ENCODE results near the gene PAPSS1.
"Not testable (repeated sequence)": the region's sequence is repeated elsewhere in the genome, so short reads cannot be mapped to it uniquely, and the experiment has no call there.

PAPSS1 gene

GRCh38 chr4:107719922-107720722 is at the start of gene PAPSS1:
TSS of gene PAPSS1 (minus strand) at chr4:107720234. CDS start at chr4:107720179, 55 bp downstream.
- DNase-seq: peak; percentile 69 to 81

DNA sequence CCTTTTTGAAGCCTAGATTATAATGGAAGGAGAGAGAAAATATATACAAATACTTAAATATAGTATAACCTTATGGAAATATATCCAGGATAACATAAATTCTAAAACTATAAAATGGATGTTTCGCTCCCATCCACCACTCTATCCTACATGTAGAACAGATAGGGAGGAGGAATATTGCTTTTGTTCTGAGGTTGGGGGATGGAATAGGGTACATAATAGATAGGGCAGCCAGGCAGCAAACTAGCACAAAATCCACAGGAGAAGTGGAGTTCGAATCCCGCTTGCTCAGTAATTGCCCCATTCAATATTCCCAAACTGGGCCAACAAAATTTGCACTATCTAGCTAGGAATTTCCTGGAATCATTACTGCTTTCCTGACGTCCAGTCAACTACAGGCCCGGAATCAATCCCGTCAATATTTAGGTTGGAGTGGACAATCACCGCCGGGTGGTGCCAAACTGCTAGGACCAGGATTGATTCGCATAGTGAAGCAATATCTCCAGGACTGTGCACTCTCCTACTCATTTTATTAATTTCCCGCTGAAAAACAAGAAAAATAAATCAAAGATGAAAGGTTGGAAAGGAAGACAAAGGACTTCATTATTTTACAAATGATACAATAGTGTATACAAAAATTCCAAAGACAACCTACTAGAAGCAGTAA is 40.4 kb upstream of the PAPSS1 start:
- no peak for DNase-seq

GRCh38 chr4:107757864-107758476 is 37.9 kb upstream of the PAPSS1 start:
- no peak for DNase-seq

- no peak for DNase-seq
Observed at GRCh38 chr4:107757283-107757682, 37.2 kb upstream of the PAPSS1 start.

DNA sequence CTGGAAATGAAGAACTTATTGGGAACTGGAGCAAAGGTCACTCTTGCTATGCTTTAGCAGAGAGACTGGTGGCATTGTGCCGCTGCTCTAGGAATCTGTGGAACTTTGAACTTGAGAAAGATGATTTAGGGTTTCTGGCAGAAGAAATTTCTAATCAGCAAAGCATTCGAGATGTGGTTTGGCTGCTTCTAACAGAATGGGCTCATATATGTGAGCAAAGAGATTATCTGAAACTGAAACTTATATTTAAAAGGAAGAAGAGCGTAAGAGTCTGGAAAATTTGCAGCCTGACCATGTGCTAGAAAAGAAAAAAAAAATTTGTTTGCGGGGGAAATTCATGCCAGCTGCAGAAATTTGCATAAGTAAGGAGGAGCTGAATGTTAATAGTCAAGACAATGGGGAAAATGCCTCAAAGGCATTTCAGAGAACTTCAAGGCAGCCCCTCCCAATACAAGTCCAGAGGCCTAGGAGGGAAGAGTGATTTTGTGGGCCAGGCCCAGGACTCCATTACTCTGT is 35.9 kb upstream of the PAPSS1 start:
- DNase-seq: no peak

- DNase-seq: no peak
Observed at GRCh38 chr4:107751670-107752069, 31.6 kb upstream of the PAPSS1 start.

GRCh38 chr4:107747748-107748486 is 27.9 kb upstream of the PAPSS1 start:
- no peak for DNase-seq

DNA sequence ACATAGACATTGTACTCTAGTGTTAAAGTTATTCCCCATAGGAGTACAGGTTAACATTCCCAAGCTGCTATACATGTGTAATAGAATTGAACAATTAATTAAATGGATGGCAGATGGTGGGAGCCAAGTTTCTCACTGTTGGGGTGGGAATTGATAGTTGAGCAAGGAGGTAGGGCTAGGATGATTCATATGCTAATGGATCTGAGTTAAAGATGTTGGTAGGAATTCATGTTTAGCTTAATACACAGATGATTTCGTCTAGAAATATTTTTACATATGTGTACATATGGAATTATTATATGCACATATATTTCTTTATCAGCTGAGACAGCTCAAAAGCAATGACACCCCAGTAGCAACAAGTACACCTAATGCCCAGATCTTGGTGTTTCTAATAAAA is 26.1 kb upstream of the PAPSS1 start:
- no peak for DNase-seq

GRCh38 chr4:107744532-107744931 is 24.5 kb upstream of the PAPSS1 start:
- no peak for DNase-seq

DNA sequence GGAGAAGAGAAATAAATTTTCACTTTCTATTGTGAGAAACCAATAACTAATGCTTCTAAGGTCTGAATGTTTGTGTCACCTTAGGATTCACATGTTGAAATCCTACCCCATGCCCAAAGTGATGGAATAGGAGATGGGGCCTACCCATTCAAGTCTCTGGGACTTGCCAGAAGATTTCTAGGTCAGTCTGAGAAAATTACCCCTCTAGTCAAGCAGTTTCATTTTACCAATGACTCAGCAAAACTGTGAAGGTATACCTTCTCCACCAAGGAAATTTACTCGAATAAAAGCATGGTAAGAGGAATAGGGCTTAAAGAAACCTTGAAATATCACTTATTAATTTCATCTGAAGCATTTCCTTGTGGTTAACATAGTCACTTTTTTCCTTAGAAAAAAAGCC is 23.5 kb upstream of the PAPSS1 start:
- no peak for DNase-seq

DNA sequence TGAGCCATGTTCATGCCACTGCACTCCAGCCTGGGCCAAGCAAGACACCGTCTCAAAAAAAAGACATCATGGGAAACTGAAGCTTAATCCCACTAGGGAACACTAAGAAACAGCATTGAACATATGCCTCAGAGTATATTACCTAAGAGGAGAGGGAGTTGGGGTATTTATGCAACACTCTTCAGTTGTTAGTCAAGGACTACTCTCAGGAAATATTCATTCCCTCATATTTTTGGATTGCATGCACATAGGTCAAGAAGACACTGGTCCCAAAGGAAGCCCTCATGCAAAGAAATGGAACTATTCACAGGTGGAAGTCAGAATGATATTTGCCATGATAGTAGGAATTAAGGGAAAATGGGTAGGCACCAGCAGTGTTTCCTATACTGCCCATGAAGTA is 22.8 kb upstream of the PAPSS1 start:
- no peak for DNase-seq

- no peak for DNase-seq
Observed at GRCh38 chr4:107742196-107742595, 22.2 kb upstream of the PAPSS1 start.

DNA sequence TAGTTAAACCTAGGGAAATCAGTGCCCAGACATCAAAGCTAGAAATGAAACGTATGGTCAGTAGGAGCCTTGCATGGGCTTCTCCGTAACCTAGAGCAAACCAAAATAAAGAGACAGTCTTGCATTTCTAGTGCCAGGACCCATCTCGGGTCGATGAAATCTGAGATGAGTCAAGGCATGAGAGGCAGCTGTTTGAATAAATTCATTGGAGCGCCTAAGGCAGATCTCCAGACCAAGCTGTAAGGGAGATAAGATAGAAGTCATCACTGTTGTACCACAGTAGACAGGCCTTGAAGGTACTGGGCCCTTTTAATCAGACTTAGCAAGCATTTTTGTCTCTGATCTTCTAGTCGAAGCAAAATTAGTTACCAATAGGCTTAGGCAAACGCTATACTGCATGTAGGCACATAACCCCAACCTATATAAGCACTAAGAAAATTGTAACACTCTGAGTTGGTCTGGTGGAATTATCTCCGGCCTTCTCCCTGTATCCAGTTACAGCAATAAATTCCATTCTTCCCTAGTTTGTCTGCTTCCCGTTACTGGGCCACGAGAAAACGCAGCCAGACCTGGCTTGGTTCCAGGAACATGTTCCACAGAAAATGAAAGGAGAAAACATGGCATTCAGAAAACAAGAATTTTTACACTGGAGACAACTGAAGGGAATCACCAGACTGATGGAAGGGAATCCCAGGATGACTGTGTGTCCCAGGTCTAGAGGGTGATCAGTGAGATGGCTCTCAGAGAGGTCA is 21.1 kb upstream of the PAPSS1 start:
- no peak for DNase-seq

DNA sequence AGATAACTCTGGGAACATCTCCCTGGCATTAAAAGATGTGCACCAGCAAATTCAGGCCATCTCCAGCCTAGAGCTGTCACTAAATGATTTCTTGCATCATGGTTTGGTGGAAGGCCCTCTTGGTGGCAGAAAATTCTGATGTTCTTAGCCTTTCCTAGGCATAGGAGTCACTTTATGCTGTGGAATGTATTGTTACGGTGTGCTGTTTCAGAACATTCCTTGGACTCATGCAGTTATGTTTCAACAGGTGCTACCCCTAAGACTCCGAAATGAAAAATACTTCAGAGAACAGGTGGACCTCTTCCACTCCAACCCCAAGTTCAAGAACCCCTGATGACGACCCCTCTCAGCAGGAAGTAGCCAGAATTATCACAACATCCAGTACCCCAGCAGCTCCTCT is 20.3 kb upstream of the PAPSS1 start:
- no peak for DNase-seq

GRCh38 chr4:107737450-107737849 is 17.4 kb upstream of the PAPSS1 start:
- DNase-seq: no peak

DNA sequence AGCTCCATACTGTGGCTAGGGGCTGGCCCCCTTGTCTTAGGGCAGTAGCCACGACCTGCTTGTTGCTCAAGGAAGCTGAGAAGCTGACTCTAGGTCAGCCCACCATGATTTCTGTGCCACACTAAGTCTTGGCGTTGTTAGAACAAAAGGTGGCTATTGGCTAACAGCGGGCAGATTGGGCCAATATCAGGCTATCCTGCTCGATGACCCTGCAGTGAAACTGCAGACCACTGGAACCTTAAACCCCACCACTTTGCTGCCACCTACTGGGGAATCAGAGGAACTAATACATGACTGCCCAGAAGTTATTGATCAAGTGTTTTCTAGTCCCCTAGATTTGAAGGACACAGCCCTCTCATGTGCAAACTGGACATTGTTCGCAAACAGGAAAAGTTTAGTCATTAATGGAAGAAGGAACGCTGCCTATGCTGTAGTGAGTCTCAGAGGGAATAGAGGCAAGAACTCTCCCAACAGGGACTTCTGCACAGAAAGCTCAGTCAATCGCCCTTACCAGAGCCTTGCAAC is 17.0 kb upstream of the PAPSS1 start:
- DNase-seq: no peak

- DNase-seq: no peak
Observed at GRCh38 chr4:107736037-107736436, 16.0 kb upstream of the PAPSS1 start.

DNA sequence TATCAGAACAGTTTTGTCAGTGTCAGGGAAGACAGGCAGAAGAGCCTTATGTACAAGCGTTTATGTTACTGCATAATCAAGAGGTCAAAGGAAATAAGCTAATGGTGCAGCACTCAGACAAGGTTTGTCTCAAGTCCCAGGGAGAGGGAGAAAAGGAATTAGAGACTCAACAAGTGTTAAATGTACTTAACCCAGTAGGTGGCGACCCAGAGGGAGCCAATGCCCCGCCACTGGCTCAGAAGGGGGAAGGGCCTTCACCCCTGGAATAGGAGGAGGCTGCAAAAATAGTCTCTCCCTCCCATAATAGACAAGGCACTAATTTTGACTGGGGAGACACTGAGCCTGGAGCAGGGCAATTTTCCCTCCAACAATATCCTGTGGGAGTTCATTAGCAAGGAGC is 14.1 kb upstream of the PAPSS1 start:
- DNase-seq: no peak

- DNase-seq: no peak
Observed at GRCh38 chr4:107733431-107733925, 13.4 kb upstream of the PAPSS1 start.

DNA sequence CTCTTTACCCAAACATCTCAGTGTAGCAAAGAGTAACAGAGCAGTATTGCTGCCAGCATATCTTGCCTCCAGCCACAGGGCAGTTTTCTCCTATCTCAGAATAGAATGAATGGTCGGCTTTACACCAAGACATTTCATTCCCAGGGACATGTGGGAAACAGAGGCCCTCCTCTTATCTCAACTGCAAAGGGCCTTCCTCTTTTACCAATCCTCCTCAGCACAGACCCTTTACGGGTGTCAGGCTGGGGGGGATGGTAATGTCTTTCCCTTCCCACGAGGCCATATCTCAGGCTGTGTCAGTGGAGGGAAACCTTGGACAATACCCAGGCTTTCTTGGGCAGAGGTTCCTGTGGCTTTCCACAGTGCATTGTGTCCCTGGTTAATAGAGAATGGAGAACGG is 9.0 kb upstream of the PAPSS1 start:
- not testable (repeated sequence) for DNase-seq

DNA sequence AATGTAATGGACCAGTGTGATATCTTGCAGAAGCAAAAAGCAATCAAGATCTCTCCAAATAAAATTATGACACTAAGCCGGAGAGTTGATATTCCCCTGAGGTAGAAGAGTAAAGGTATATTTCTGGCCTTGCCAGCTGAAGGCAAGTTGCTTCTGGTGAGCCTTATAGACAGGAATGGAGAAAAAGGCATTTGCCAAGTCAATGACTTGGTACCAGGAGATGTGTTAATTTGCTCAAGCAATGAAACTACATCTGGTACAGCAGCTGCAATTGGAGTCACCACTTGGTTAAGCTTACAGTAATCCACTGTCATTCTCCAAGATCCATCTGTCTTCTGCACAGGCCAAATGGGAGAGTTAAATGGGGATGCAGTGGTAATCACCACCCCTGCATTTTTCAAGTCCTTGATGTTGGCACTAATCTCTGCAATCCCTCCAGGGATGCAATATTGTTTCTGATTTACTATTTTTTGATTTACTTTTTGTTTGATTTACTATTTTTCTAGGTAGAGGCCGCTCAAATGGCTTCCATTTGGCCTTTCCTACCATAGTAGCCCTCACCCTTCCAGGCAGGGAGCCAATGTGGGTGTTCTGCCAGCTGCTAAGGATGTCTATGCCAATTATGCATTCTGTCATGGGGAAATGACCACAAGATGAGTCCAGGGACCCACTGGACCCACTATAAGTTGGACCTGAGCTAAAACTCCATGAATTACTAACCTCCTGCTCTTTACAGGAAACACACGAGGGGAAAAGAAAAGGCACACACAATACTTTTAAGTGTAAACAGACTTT is 6.3 kb upstream of the PAPSS1 start:
- DNase-seq: not testable (repeated sequence)
